GM18499 (cell line): Measurements from ENCODE around the gene RAB40C.

Experiments
- ATAC-seq: cut with Tn5 transposase; IDR thresholded peaks from one replicate; pipeline ENCODE4 v1.9.1; 2021; ENCODE audit warnings: moderate number of reproducible peaks; ENCODE audit not compliant: insufficient read depth, unreplicated experiment

RAB40C gene

DNA sequence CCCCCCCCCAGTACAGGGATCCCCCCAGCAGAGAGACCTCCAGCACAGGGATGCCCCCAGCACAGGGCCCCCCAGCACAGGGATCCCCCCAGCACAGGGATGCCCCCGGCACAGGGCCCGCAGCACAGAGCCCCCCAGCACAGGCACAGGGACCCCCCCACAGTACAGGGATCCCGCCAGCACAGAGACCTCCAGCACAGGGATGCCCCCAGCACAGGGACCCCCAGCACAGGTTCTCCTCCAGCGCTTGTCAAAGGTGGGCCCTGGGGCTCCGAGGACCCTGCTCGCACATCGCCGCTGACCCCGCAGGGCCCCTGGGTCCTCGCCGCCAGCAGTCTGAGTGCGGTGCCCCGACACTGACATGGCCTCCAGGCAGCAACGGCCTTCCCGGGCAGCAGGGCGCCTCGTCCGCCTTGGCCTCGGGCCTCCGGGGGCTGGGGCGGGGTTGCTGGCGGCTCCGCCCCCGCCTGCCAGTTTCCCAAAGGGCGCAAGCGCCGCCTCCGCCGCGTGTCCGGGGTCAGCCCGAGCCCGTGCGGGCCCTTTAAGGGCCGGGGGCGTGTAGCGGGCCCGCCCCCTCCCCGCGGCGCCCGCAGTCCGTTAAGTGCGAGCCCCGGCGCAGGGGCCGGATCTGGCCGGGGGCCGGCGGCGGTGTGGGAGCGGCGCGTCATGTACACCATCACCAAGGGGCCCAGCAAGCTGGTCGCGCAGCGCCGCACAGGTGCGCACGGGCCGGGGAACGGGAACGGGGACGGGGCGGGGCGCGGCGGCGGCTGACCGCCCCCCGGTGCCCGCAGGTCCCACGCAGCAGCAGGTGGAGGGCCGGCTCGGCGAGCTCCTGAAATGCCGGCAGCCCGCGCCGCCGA, 51.7 kb downstream of the RAB40C start, which contains the start of gene MCRIP2:
Gene MCRIP2, plus strand, starts transcription at position 503 of the 863 bp plus-strand sequence. Its CDS starts 164 bp downstream, at position 667.
- no peak for ATAC-seq

DNA sequence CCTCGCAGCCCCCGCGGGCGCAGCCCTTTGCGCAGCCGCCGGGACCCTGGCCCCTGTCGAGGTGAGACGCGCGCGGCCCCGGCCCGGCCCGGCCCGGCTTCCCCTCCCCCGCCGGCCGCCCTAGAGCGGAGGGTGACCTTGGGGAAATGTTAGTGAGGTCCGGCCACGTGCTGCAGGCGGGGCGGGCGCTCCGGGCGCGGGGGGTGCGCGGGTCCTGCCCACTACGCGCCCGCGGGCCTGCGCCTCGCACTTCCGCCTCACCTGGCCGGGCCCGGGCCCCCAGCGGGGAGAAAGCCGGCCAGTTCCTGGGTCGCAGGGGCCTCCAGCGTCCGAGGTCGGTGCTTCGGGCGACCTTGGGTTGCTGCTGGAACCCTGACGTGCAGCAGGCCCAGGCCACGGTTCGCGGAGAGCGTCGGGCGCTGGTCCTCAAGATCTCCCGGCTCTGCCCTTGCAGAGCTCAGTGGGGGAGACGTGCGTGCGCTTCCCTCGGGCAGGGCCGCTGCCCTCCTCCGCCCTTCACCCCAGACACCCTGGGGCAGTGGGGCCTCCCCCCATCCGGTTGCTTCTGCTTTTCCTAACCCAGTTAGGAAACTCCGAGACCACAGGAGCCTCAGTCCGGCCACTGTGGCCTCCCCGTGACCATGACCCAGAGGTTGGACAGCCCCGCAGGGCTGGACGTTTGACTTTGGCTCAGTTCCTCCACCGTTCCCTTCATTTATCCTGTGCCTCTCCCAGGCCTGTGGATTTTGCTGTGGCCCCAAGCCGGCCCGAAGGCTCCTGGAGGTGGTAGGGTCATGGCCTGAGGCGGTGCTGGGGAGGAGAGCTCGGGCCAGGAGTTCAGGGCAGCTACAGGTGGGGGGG, 52.6 kb downstream of the RAB40C start:
- no peak for ATAC-seq

DNA sequence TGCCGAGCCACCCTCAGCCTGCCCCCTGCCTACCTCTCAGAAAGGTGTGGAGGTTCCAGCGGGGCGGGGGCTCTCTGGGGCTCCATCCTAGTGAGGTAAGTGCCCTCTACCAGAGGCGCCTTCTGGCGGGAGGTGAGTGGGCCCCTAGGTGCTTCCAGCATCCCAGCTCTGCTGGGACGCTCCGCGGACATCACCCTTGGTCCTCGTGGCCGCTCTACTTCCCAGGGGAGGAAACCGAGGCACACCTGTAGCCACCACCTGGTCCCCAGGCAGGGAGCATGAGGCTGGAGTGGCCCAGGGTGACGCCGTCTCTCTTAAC, 53.1 kb downstream of the RAB40C start:
- no peak for ATAC-seq

DNA sequence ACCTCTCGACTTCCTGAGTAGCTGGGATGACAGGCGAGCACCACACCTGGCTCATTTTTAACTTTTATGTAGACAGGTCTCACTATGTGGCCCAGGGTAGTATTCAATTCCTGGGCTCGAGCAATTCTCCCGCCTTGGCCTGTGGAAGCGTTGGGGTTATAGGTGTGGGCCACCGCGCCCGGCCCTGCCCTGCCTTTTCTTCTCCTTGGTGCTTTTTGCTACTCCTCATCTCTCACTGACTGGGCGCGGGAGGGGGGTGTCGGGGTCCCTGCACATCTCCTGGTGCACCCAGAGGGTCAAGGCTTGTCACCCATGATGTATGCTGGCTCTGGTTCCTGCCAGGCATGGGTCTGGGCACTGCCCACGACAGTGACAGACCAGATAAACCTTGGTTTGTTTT, 54.7 kb downstream of the RAB40C start:
- no peak for ATAC-seq

DNA sequence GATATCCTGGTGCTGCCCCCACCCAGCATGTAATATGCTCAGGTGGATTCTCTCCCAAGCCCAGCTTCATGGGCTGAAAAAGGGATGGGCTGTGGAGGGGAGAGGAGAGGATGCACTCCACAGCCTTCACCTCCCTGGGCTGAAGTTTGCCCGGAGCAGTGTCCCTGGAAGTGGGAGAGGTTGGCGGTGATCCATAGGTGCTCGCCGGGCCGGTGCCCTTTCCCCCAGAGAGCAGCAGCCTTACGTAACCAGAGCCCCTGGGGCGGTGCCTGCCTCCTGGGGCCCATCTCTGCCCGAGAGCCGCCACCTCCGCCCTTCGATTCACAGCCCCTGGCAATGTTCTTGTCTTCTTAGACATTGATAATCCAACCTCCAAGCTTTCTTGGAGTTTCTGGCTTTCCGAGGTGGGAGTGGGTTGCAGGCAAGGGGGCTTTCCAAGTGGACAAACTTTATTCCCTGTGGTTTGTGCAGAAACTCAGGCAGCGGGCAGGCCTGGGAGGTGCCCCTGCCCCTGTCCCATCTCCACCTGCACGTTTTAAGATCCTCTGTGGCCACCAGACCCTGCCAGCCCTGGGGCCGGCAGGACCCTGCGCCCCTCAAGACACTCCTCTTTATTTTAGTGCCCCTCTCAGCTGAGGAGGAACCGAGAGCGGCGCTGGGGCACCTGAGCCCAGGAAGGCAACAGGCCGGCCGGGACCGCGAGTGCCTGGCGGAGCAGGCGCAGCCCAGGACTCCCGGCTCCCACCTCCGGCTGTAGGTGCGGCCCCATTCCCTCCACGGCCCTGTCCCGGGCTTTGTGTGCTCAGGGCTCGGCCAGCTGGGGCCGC, 56.2 kb downstream of the RAB40C start:
- ATAC-seq: no peak

DNA sequence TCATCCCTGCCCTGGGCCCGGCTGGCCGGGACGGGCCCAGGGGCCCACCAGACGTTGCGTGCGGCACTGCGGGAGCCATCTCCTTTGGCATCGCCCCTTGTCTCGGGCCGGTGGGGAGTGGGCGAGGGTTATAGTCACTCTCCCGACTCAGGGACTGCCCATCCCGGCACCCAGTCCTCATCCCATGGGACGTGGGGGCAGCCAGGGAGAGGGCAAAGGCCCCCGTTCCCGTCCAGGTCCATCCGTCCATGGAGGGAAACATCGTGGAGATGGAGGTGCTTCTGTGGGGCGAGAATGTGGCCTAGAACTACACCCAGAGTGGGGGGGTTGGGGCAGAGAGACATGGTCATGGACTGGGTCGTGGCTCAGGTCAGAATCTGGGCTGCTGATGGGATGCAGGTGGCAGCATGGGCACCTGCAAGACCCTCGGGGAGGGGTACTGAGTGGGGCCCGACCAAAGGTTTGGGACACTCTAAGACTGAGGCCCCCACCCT, 56.9 kb downstream of the RAB40C start:
- no peak for ATAC-seq

DNA sequence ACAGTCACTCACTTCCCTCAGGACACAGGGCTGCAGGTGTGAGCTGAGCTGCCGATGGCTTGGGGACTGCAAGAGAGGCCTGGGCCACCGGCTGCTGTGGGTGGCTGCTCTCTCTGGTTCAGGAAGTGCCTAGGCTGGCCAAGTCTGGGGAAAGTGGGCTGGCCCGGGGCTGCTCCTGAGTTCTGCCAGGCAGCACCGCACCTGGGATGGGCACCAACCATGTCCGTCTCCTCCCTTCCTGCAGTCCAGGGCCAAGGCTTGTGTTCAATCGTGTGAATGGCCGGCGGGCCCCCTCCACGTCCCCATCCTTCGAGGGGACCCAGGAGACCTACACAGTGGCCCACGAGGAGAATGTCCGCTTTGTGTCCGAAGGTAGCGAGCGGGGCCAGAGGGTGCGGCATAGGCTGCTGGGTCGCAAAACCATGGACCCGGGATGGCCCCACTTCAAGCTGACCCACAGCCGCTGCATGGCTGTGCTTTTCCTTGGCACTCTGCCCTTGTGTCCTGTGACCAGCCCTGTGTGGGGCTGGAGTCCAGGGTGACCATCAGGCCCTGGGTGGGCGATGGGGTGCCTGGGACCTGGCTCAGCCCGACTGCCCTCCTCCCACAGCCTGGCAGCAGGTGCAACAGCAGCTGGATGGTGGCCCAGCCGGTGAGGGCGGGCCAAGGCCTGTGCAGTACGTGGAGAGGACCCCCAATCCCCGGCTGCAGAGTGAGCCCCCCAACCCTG, 57.5 kb downstream of the RAB40C start:
- no peak for ATAC-seq

DNA sequence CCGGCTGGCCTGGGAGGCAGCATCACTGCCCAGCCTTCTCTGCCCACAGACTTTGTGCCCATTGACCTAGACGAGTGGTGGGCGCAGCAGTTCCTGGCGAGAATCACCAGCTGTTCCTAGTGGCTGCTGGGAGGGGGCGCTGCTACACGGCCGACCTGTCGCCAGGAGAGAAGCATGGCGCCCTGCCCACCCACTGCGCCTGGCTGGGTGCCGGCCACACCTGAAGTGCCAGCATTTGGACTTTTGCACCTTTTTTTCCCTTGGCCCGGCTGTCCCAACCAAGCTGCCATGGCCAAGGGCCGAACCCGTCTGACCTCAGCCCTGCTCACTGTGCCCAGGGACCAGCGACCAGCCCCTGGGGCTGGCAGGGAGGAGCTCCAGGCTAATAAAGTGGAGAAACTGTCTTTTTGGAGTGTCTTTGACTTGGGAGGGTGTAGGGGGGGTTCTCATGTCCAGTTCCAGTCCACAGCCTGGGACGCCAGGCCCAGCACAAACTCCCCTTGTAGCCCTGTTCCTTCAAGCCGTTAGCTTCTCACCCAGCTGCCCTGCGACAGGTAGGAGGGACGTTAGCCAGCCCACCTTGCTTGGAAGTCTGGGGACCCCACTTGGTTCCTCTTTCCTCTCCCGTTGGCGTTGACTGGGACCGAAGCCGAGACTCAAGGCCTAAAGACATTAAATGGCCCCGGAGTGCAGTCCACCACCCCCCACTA, 58.4 kb downstream of the RAB40C start:
- ATAC-seq: no peak

DNA sequence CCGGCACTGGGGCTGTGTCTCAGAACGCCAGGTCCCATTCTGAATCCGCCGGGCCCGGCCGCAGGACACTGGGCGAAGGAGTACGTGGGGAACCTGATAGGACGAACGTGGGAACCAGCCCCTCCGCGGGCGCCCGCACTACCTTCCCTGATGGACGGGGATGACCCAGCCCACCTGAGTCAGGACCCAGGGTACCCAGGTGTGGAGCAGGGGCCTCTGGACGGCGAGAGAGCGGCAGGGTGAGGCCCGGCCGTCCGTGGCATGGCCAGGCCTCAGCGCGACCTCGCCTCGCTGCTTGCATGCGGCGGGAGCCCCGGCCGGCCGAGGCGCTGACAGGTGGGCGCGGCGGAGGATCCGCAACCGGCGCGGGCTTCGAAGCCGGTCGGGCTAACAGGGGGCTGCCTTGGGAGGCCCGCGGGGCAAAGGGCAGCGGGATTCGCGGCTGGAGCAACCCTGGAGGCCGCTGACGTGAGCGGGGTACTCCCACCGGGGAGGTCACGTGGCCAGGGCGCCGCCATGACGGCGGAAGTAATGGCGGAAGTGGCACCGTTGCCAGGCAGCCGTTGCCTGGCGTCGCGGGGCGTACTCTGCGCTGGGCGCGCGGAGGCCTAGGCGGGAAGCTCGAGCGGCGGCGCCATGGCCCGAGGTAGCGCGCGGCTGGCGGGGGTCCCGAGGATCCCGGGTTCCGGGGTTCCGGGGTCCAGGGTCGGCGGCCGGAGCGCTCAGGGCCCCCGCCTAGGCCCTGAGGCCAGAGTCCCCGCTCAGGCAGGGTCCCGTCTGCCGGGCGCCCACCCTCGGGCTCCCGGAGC, 59.1 kb downstream of the RAB40C start, which contains the start of gene WDR90:
Gene WDR90, plus strand, starts transcription at position 585 of the 809 bp plus-strand sequence. Its CDS starts 52 bp downstream, at position 637.
- ATAC-seq: peak; percentile 39

DNA sequence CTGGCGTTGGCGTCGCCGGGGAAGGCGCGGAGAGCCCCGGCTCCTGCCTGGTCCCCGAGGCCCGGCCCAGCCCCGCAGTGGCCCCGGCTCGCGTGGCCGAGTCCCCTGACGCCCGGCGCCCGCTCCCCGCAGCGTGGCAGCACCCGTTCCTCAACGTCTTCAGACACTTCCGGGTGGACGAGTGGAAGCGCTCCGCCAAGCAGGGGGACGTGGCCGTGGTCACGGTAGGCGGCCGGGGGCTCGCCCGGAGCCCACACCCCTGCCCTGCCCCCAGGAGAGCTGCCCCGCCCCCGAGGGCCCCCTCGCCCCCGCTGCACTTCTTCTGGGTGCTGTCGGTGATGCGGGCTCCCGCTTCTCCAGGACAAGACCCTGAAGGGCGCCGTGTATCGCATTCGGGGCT, 59.8 kb downstream of the RAB40C start:
- no peak for ATAC-seq

DNA sequence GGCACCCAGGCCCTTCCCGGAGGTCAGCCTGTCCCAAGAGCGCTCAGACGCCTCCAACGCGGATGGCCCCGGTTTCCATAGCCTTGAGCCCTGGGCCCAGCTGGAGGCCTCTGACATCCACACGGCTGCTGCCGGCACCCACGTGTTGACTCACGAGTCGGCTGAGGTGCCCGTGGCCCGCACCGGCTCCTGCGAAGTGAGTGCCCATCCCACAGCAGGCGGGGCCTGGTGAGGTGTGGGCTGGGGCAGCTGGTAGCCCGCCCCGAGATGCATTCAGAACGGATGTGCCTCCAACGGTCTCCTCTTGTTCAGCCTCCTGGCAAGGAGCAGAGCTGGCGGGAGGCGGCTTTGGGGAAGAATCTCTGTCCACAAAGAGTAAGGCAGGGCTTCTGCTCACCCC, 62.0 kb downstream of the RAB40C start:
- ATAC-seq: no peak

DNA sequence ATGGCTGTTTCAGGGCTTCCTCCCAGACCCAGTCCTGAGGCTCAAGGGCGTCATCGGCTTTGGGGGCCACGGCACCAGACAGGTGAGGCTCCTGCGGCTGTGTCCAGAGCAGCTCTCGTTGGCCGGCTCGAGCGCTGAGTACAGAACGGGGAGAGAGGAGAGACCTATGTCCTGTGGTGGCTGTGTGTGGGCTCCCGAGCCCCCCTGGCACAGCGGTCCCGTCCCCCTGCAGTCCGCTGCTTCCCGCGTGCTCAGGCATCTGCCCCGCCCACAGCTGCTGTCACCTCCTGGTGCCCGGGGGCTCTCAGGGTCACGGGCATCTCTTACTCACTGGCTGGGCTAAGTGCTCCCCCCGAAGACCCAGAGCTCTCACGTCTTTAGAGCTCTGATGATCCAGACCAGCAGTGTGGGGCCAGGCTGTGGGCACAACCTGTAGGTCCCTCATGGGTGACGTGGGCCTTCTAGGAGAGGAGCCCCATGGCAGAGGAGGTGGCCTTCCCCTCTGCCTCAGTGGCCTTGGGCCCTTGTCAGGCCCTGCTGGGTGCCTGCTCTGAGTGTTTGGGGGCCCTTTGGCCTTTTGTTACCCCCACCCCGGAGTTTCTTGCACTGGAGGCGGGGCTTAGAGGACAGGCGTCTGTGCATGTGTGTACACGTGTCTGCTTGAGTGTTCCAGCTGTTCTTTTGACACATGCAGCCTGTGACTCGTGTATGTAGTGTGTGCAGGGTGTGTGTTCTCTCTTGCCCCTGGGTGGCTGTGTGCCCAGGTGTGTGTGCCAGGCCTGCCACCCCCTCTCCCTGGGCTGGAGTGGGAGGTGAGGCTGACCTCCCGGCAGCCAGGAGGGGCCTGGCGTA, 62.8 kb downstream of the RAB40C start:
- ATAC-seq: no peak

DNA sequence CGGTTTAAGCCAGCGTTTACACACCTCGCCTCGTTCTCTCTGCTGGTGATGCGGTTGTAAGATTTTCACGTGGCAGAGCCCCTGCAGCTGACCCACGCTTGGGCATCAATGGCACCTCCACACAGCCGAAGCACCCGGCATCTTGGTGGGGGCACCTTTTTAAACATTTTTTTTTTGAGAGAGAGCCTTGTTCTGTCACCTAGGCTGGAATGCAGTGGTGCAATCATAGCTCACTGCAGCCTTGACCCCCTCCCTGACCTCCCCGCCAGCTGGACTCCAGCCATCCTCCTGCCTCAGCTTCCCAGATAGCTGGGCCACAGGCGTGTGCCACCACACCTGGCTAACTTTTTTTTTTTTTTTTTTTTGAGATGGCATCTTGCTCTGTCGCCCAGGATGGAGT, 64.2 kb downstream of the RAB40C start:
- no peak for ATAC-seq

DNA sequence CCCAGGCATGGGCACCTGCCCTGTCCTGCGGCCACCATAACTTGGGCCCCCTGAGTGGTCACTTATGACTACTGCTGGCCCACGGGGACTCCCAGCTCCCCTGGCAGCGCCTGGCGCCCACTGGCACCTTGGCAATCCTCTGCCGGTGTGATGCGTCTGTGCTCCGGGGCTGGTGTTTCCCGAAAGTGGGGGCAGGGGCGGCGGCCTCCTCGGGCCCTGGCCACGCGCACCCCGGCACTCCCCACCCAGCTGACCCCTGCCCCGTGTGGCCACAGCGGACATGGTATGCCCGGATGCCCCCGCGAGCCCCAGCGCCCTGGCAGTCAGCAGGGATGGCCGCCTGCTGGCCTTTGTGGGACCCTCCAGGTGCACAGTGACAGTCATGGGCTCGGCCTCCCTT, 67.6 kb downstream of the RAB40C start:
- no peak for ATAC-seq

DNA sequence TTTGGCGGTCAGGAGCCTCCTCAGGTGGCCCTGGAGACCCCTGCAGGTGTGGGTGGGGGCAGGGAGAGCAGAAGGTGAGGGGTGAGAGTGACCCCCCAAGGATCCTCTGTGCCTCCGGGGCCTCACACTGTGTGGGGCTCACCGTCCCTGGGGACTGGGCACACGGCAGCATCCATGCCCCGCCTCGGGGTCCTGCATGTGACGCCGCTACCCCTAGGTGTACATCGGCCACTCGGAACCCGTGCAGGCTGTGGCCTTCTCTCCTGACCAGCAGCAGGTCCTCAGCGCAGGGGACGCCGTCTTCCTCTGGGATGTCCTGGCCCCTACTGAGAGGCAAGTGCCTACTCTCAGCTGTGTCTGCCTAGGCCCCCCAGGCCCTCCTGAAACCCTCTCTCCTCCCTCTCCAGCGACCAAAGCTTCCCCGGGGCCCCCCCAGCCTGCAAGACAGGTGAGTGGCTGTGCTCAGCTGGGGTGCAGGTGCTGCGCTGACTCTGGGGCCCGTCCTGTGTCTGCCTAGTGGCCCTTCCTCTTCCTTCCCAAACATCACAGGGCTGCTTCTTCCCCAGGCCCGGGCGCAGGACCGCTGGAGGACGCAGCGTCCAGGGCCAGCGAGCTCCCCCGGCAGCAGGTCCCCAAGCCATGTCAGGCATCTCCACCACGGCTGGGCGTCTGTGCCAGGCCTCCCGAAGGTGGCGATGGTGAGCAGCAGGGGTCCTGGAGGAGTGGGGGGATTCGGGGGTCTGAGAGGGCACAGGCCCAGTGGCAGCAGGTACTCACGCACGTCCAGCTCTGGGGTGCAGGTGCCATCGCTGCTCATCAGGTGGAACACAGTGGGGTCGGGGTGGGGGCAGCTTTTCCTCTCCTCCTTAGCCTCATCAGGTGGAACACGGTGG, 69.1 kb downstream of the RAB40C start:
- no peak for ATAC-seq

DNA sequence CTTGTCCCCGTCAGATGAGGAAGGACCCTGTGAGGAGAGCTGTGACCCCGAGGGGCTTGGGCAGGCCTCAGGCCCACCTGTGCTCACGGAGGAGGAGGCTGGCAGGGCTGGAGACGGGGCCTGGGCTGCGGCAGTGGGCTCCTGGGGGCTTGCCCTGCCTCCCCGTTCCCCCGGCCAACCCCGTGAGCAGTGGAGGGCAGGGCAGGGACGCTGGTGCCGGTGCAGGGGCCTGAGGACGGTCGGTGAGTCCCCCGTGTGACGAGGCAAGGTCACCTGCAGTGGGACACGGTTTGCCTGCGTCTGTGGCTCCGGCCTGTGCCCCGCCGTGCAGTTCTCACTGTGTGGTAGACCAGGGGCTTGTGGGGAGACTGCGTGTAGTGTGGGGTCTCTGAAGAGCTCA, 69.8 kb downstream of the RAB40C start:
- ATAC-seq: no peak

DNA sequence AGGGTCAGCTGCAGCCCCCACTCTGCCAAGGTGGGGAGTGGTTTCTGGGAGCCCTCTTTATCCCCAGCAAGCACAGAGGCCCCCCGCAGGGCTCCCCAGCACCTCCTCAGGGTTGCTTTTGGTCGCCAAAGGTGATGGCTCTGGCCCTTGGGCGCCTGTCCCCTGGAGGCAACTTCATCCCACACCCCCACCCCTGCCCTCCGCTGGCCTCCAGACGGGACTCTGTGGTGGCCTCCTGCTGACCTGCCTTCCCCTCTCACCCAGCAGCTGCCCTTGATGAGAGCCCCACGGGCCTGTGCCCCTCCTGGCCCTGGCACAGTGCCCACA, 70.2 kb downstream of the RAB40C start:
- ATAC-seq: no peak
